Measurements from ENCODE around the gene PSAP.
"Not testable (repeated sequence)": the region's sequence is repeated elsewhere in the genome, so short reads cannot be mapped to it uniquely, and the experiment has no call there.

Gene PSAP

GRCh38 chr10:71873582-71874211 is 22.6 kb upstream of the PSAP start:
- DNase-seq: no peak

GRCh38 chr10:71869601-71870000 is 18.6 kb upstream of the PSAP start:
- DNase-seq: not testable (repeated sequence)

GRCh38 chr10:71868192-71868697 is 17.2 kb upstream of the PSAP start:
- DNase-seq: no peak

GRCh38 chr10:71865561-71866041 is 14.6 kb upstream of the PSAP start:
- DNase-seq: no peak

GRCh38 chr10:71864911-71865361 is 13.9 kb upstream of the PSAP start:
- no peak for DNase-seq

- DNase-seq: no peak
These were observed 12.2 kb upstream of the PSAP start for GRCh38 chr10:71863203-71863602.

- no peak for DNase-seq
These were observed 9.4 kb upstream of the PSAP start for GRCh38 chr10:71860243-71861029.

GRCh38 chr10:71857934-71858890 is 7.2 kb upstream of the PSAP start:
- no peak for DNase-seq

GRCh38 chr10:71856619-71857018 is 5.6 kb upstream of the PSAP start:
- DNase-seq: no peak

GRCh38 chr10:71854031-71854430 is 3.0 kb upstream of the PSAP start:
- DNase-seq: no peak

- no peak for DNase-seq
These were observed 1.4 kb upstream of the PSAP start for GRCh38 chr10:71852355-71852937.

GRCh38 chr10:71851465-71852095 is 529 bp upstream of the PSAP start:
- DNase-seq: not testable (repeated sequence)

- no peak for DNase-seq
These were observed 869 bp downstream of the PSAP start for GRCh38 chr10:71850021-71850742.

- DNase-seq: no peak
These were observed 1.6 kb downstream of the PSAP start for GRCh38 chr10:71849461-71849908.

GRCh38 chr10:71848325-71849275 is 2.5 kb downstream of the PSAP start:
- DNase-seq: no peak

GRCh38 chr10:71847418-71847817 is 3.6 kb downstream of the PSAP start:
- DNase-seq: no peak

GRCh38 chr10:71846816-71847215 is 4.2 kb downstream of the PSAP start:
- DNase-seq: no peak

GRCh38 chr10:71845410-71846405 is 5.3 kb downstream of the PSAP start:
- no peak for DNase-seq

GRCh38 chr10:71844695-71845094 is 6.4 kb downstream of the PSAP start:
- no peak for DNase-seq

Data from CD4-positive, alpha-beta T cell treated with Interleukin-17A for 1 hour (primary cell).